ENCODE data around the gene UPP1. TPM values are rescaled to one million over a fixed set of nuclear protein-coding genes. Genes with fewer than 3 reads are reported as not detected.

UPP1 gene
- polyA plus RNA-seq, 4 donors, result 7.0 to 105 (median 59.1) TPM

- Histone ChIP-seq H3K27me3 (ENCODE audit: control insufficient read depth in 3 of 3, insufficient read depth in 3 of 3, low read length in 3 of 3) (no peaks in the 10 kb centered on the region), H3K4me1 (ENCODE audit: control insufficient read depth in 3 of 3, insufficient read depth in 2 of 3, low read depth in 1 of 3, low read length in 2 of 3) (peaks cover 0 to 12% (median 0%) of the 10 kb centered on the region in 3 donors), H3K36me3 (ENCODE audit: control insufficient read depth in 3 of 3, insufficient read depth in 2 of 3, low read depth in 1 of 3, low read length in 3 of 3) (peaks cover 8 to 23% (median 11%) of the 10 kb centered on the region in 3 donors), H3K27ac (ENCODE audit: low read depth in 1 of 3, low read length in 2 of 3) (no peak overlapping the region), H3K4me3 (ENCODE audit: low read depth in 1 of 3, low read length in 3 of 3) (no peak overlapping the region), H3K9me3 (ENCODE audit: control insufficient read depth in 2 of 2, insufficient read depth in 1 of 2, low read depth in 1 of 2, low read length in 1 of 2) (no peaks in the 10 kb centered on the region)
- FAIRE-seq (no peak), DNase-seq (peak; percentile 86 to 88)
- 19 to 21% (median 20%) methylated on average over 9 of the region's 9 CpGs for WGBS, 3 donors
Measured at GRCh38 chr7:48109848-48110663, 21.0 kb downstream of the UPP1 start.

- Histone ChIP-seq H3K4me3 (ENCODE audit: low read depth in 1 of 3, low read length in 3 of 3) (no peak overlapping the region), H3K4me1 (ENCODE audit: control insufficient read depth in 3 of 3, insufficient read depth in 2 of 3, low read depth in 1 of 3, low read length in 2 of 3) (peaks cover 0 to 12% (median 0%) of the 10 kb centered on the region in 3 donors), H3K27me3 (ENCODE audit: control insufficient read depth in 3 of 3, insufficient read depth in 3 of 3, low read length in 3 of 3) (no peaks in the 10 kb centered on the region), H3K27ac (ENCODE audit: low read depth in 1 of 3, low read length in 2 of 3) (no peak overlapping the region), H3K9me3 (ENCODE audit: control insufficient read depth in 2 of 2, insufficient read depth in 1 of 2, low read depth in 1 of 2, low read length in 1 of 2) (no peaks in the 10 kb centered on the region), H3K36me3 (ENCODE audit: control insufficient read depth in 3 of 3, insufficient read depth in 2 of 3, low read depth in 1 of 3, low read length in 3 of 3) (peaks cover 7 to 22% (median 8%) of the 10 kb centered on the region in 3 donors)
- 84 to 90% (median 85%) methylated on average over 4 of the region's 4 CpGs for WGBS, 3 donors
- DNase-seq, result no peak
- no peak for FAIRE-seq
Measured at GRCh38 chr7:48110868-48111267, 21.8 kb downstream of the UPP1 start.

DNA sequence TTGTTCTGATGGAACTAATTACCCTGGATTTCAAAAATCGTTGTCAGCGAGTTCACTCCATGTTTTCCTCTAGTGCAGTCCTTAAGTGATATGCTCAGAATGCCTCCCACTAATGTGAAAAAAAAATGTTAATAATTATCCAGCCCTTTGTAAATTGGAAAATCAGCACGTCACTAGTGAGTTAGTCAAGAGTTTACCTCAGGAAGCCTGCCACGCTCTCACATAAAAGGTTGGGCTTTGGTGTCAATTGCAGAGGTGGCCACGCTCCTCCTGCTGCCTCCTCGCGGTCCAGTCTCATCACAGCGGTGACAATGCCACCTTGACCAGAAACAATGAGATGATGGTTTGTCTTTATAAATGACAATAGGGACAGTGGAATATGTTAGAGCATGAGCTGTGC, 22.5 kb downstream of the UPP1 start:
- Histone ChIP-seq H3K36me3 (ENCODE audit: control insufficient read depth in 3 of 3, insufficient read depth in 2 of 3, low read depth in 1 of 3, low read length in 3 of 3) (peaks cover 6 to 22% (median 8%) of the 10 kb centered on the region in 3 donors), H3K27me3 (ENCODE audit: control insufficient read depth in 3 of 3, insufficient read depth in 3 of 3, low read length in 3 of 3) (no peaks in the 10 kb centered on the region), H3K4me1 (ENCODE audit: control insufficient read depth in 3 of 3, insufficient read depth in 2 of 3, low read depth in 1 of 3, low read length in 2 of 3) (peaks cover 0 to 12% (median 0%) of the 10 kb centered on the region in 3 donors), H3K27ac (ENCODE audit: low read depth in 1 of 3, low read length in 2 of 3) (no peak overlapping the region), H3K4me3 (ENCODE audit: low read depth in 1 of 3, low read length in 3 of 3) (no peak overlapping the region), H3K9me3 (ENCODE audit: control insufficient read depth in 2 of 2, insufficient read depth in 1 of 2, low read depth in 1 of 2, low read length in 1 of 2) (no peaks in the 10 kb centered on the region)
- 70 to 77% (median 72%) methylated on average over 8 of the region's 8 CpGs for WGBS, 3 donors
- DNase-seq (peak in 1 of 2 donors; percentile 54), FAIRE-seq (no peak)

- 91 to 96% (median 92%) methylated on average over 7 of the region's 7 CpGs for WGBS, 3 donors
- FAIRE-seq (no peak), DNase-seq (no peak)
- Histone ChIP-seq H3K4me1 (ENCODE audit: control insufficient read depth in 3 of 3, insufficient read depth in 2 of 3, low read depth in 1 of 3, low read length in 2 of 3) (peaks cover 0 to 12% (median 0%) of the 10 kb centered on the region in 3 donors), H3K27ac (ENCODE audit: low read depth in 1 of 3, low read length in 2 of 3) (no peak overlapping the region), H3K36me3 (ENCODE audit: control insufficient read depth in 3 of 3, insufficient read depth in 2 of 3, low read depth in 1 of 3, low read length in 3 of 3) (peaks cover 3 to 12% (median 5%) of the 10 kb centered on the region in 3 donors), H3K4me3 (ENCODE audit: low read depth in 1 of 3, low read length in 3 of 3) (no peak overlapping the region), H3K9me3 (ENCODE audit: control insufficient read depth in 2 of 2, insufficient read depth in 1 of 2, low read depth in 1 of 2, low read length in 1 of 2) (no peaks in the 10 kb centered on the region), H3K27me3 (ENCODE audit: control insufficient read depth in 3 of 3, insufficient read depth in 3 of 3, low read length in 3 of 3) (no peaks in the 10 kb centered on the region)
Measured at GRCh38 chr7:48112401-48113165, 23.5 kb downstream of the UPP1 start.

DNA sequence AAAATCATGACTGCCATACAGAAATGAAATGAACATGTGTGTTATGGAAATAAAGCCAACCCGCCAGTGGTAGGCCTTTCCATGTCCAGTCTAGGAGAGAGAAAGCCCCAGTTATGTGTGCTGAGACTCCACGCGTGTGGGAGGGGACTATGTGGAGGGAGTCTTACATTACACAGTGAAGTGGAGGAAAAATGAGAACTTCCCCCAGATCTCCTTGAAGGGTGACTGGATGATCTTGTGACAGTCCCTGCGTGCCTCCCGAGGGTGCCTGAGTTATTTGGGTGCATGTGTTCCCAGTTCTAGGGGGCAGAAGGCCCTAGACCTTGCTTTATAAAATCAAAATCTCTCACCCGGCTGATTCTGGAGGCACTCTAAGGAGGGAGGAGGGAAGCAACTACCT, 24.2 kb downstream of the UPP1 start:
- WGBS, 3 donors, result 93 to 97% (median 95%) methylated on average over 6 of the region's 6 CpGs
- Histone ChIP-seq H3K4me1 (ENCODE audit: control insufficient read depth in 3 of 3, insufficient read depth in 2 of 3, low read depth in 1 of 3, low read length in 2 of 3) (peaks cover 0 to 12% (median 0%) of the 10 kb centered on the region in 3 donors), H3K36me3 (ENCODE audit: control insufficient read depth in 3 of 3, insufficient read depth in 2 of 3, low read depth in 1 of 3, low read length in 3 of 3) (peaks cover 0 to 5% (median 5%) of the 10 kb centered on the region in 3 donors), H3K27ac (ENCODE audit: low read depth in 1 of 3, low read length in 2 of 3) (no peak overlapping the region), H3K27me3 (ENCODE audit: control insufficient read depth in 3 of 3, insufficient read depth in 3 of 3, low read length in 3 of 3) (no peaks in the 10 kb centered on the region), H3K4me3 (ENCODE audit: low read depth in 1 of 3, low read length in 3 of 3) (no peak overlapping the region), H3K9me3 (ENCODE audit: control insufficient read depth in 2 of 2, insufficient read depth in 1 of 2, low read depth in 1 of 2, low read length in 1 of 2) (no peaks in the 10 kb centered on the region)
- DNase-seq (no peak), FAIRE-seq (no peak)

DNA sequence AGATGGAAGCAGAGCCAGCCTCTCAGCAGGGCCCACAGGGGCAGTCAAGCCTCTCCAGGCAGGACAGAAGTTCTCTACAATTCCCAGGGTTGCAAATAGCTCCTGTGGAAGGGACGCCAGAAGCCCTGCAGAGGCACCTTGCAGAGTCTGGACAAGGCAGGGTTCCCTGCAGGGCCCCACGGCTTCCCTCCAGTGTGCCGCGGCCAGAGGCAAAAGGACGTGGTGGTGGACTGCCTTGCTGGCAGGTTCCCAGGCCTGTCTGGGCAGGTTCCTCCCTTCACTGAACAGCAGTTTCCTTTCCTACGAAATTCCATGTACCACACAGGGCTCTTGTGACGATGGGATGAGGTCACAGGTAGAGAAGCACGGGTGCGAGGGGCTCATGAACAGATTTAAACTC, 25.1 kb downstream of the UPP1 start:
- Histone ChIP-seq H3K9me3 (ENCODE audit: control insufficient read depth in 2 of 2, insufficient read depth in 1 of 2, low read depth in 1 of 2, low read length in 1 of 2) (no peaks in the 10 kb centered on the region), H3K4me3 (ENCODE audit: low read depth in 1 of 3, low read length in 3 of 3) (no peak overlapping the region), H3K27ac (ENCODE audit: low read depth in 1 of 3, low read length in 2 of 3) (no peak overlapping the region), H3K36me3 (ENCODE audit: control insufficient read depth in 3 of 3, insufficient read depth in 2 of 3, low read depth in 1 of 3, low read length in 3 of 3) (peaks cover 0 to 1% (median 0%) of the 10 kb centered on the region in 3 donors), H3K4me1 (ENCODE audit: control insufficient read depth in 3 of 3, insufficient read depth in 2 of 3, low read depth in 1 of 3, low read length in 2 of 3) (peaks cover 0 to 12% (median 0%) of the 10 kb centered on the region in 3 donors), H3K27me3 (ENCODE audit: control insufficient read depth in 3 of 3, insufficient read depth in 3 of 3, low read length in 3 of 3) (no peaks in the 10 kb centered on the region)
- FAIRE-seq (no peak), DNase-seq (no peak)
- 87 to 93% (median 88%) methylated on average over 9 of the region's 9 CpGs for WGBS, 3 donors

DNA sequence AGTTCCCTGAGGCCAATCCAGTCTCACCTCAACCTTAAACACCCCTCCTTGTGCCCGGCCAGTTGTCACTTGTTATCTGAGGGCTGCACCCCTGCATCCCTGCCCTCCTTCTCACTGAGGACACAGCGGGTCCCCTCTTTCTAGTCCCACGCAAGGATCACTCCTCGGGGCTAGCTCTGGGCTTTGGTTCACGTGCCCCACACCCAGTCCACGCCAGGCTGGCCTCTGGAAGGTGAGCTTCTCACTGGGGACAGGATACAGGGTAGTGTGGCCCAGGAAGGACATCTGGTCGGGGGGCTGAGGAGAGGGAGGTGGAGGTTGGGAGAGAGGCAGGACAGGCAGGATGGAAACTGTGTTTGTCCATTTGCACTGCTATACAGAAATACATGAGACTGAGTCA, 25.5 kb downstream of the UPP1 start:
- WGBS, 3 donors, result 92 to 97% (median 94%) methylated on average over 7 of the region's 7 CpGs
- H3K27me3 ChIP-seq (ENCODE audit: control insufficient read depth in 3 of 3, insufficient read depth in 3 of 3, low read length in 3 of 3), result no peaks in the 10 kb centered on the region
- no peaks in the 10 kb centered on the region for H3K9me3 ChIP-seq (ENCODE audit: control insufficient read depth in 2 of 2, insufficient read depth in 1 of 2, low read depth in 1 of 2, low read length in 1 of 2)
- FAIRE-seq (no peak), DNase-seq (no peak)
- no peak overlapping the region for H3K27ac ChIP-seq (ENCODE audit: low read depth in 1 of 3, low read length in 2 of 3)
- H3K4me3 ChIP-seq (ENCODE audit: low read depth in 1 of 3, low read length in 3 of 3), result no peak overlapping the region
- no peaks in the 10 kb centered on the region for H3K36me3 ChIP-seq (ENCODE audit: control insufficient read depth in 3 of 3, insufficient read depth in 2 of 3, low read depth in 1 of 3, low read length in 3 of 3)
- H3K4me1 ChIP-seq (ENCODE audit: control insufficient read depth in 3 of 3, insufficient read depth in 2 of 3, low read depth in 1 of 3, low read length in 2 of 3), result peaks cover 0 to 12% (median 0%) of the 10 kb centered on the region in 3 donors

DNA sequence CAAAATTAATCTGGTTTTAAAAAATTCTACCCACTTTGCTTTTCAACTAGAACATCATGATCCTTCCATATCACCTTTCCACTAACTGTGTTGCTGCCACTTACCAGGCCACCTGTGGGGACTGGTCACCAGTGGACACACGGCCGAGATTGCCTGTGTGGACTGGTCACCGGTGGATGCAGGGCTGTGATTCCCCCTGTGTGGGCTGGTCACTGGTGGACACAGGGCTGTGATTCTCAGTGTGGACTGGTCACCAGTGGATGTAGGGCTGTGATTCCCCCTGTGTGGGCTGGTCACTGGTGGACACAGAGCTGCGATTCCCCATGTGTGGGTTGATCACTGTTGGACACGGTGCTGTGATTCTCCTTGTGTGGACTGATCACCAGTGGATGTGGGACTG, 27.0 kb downstream of the UPP1 start:
- Histone ChIP-seq H3K4me1 (ENCODE audit: control insufficient read depth in 3 of 3, insufficient read depth in 2 of 3, low read depth in 1 of 3, low read length in 2 of 3) (peaks cover 0 to 4% (median 0%) of the 10 kb centered on the region in 3 donors), H3K36me3 (ENCODE audit: control insufficient read depth in 3 of 3, insufficient read depth in 2 of 3, low read depth in 1 of 3, low read length in 3 of 3) (no peaks in the 10 kb centered on the region), H3K27ac (ENCODE audit: low read depth in 1 of 3, low read length in 2 of 3) (no peak overlapping the region), H3K9me3 (ENCODE audit: control insufficient read depth in 2 of 2, insufficient read depth in 1 of 2, low read depth in 1 of 2, low read length in 1 of 2) (no peaks in the 10 kb centered on the region), H3K27me3 (ENCODE audit: control insufficient read depth in 3 of 3, insufficient read depth in 3 of 3, low read length in 3 of 3) (no peaks in the 10 kb centered on the region), H3K4me3 (ENCODE audit: low read depth in 1 of 3, low read length in 3 of 3) (no peak overlapping the region)
- WGBS, 3 donors, result 95 to 99% (median 96%) methylated on average over 5 of the region's 5 CpGs
- DNase-seq (no peak), FAIRE-seq (no peak)

Data from small intestine (tissue), 7 donors.